ENCODE data around the gene RPLP1. TPM values are rescaled to one million over a fixed set of nuclear protein-coding genes. Genes with fewer than 3 reads are reported as not detected.

RPLP1 gene
- total RNA-seq, 2 donors from 2014 or later: 2,158 to 2,424 TPM

DNA sequence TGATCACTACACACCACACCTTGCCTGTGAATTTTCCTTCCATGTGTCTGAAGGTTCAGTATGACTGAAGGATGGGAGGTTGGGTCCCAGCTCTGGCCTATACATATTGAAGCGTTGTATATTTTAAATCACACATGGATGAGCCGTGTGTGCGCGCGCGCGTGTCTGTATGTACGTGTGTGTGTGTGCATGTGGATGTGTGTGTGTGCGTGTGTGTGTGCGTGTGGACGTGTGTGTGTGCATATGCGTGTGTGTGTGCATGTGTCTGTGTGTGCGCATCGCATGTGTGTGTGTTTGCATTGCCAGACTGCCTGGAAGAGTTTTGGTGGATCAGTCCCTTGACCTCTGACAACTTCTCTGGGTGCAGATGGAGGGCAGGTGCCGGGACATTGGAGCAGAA is 45.7 kb downstream of the RPLP1 start:
- H3K27ac Mint-ChIP-seq: no peak overlapping the region
- H3K9me3 Mint-ChIP-seq: no peaks in the 10 kb centered on the region
- ATAC-seq: no peak
- DNase-seq (ENCODE audit: low spot score in 2 of 2): no peak
- H3K36me3 Mint-ChIP-seq: no peaks in the 10 kb centered on the region

GRCh38 chr15:69498987-69499386 is 46.4 kb downstream of the RPLP1 start:
- ATAC-seq (no peak), DNase-seq (ENCODE audit: low spot score in 2 of 2) (no peak)
- H3K36me3 Mint-ChIP-seq: no peaks in the 10 kb centered on the region
- H3K27ac Mint-ChIP-seq: no peak overlapping the region
- no peaks in the 10 kb centered on the region for H3K9me3 Mint-ChIP-seq

DNA sequence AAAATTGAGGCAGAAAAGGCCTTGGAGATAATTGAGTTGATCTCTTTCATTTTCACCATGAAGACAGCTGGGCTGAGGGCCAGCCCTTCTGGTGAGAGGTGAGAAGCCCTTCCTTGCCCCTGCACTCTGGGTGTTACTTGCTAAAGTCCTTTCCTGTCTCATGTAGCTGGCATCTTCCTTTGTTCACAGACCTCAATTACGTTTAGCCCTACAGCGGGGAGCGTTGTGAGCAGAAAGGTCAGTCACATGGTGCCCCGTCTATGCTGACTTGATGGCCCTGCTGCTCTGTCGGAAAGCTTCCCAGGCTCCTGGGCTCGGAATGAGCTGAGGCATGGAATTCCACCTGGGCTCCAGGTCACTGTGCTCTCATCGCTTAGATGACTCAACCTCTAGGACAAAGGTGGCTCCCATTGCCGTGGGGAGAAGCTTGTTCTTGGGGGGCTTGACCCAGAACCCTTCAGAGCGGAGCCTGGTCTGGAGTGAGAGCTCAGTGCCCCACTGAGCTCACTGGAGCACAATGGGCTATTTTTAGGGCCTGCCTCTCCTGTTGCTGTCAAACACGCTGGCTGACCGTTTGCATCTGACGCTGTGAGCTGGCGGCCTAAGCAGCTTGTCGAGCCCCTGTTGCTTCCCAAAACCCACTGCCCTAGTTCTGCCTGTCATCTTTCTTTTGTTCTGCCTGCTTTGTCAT is 47.0 kb downstream of the RPLP1 start:
- no peaks in the 10 kb centered on the region for H3K36me3 Mint-ChIP-seq
- ATAC-seq: no peak
- H3K27ac Mint-ChIP-seq: no peak overlapping the region

GRCh38 chr15:69500339-69500738 is 47.7 kb downstream of the RPLP1 start:
- no peak for DNase-seq (ENCODE audit: low spot score in 2 of 2)
- Mint-ChIP-seq H3K9me3 (no peaks in the 10 kb centered on the region), H3K27ac (no peak overlapping the region), H3K36me3 (no peaks in the 10 kb centered on the region)
- no peak for ATAC-seq

More for the DNA sequence above, 47.0 kb downstream of the RPLP1 start:
- DNase-seq (ENCODE audit: low spot score in 2 of 2): no peak
- H3K9me3 Mint-ChIP-seq: no peaks in the 10 kb centered on the region

DNA sequence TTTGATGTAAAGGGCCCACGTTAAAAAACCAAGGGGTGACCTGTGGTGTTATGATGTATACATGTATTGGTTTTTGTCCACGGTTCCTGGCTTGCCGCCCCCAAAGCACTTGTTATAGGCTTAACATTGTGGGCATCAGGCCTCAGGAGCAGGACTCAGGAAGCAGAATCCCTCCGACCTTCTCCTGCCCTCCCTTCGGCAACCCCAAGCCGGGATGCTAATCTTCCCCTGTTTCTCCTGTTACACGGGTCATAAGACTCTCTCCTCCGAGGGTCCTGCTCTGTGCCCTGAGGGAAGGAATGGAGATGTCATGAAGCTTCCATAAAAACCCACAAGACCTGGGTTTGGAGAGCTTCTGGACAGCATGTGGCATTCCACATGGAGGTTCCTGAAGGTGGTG is 48.8 kb downstream of the RPLP1 start:
- DNase-seq (ENCODE audit: low spot score in 2 of 2): no peak
- ATAC-seq: no peak
- Mint-ChIP-seq H3K9me3 (no peaks in the 10 kb centered on the region), H3K27ac (no peak overlapping the region), H3K36me3 (no peaks in the 10 kb centered on the region)

GRCh38 chr15:69502470-69503045 is 49.9 kb downstream of the RPLP1 start:
- no peaks in the 10 kb centered on the region for H3K36me3 Mint-ChIP-seq
- H3K27ac Mint-ChIP-seq: no peak overlapping the region
- ATAC-seq (no peak), DNase-seq (ENCODE audit: low spot score in 2 of 2) (no peak)
- no peaks in the 10 kb centered on the region for H3K9me3 Mint-ChIP-seq

DNA sequence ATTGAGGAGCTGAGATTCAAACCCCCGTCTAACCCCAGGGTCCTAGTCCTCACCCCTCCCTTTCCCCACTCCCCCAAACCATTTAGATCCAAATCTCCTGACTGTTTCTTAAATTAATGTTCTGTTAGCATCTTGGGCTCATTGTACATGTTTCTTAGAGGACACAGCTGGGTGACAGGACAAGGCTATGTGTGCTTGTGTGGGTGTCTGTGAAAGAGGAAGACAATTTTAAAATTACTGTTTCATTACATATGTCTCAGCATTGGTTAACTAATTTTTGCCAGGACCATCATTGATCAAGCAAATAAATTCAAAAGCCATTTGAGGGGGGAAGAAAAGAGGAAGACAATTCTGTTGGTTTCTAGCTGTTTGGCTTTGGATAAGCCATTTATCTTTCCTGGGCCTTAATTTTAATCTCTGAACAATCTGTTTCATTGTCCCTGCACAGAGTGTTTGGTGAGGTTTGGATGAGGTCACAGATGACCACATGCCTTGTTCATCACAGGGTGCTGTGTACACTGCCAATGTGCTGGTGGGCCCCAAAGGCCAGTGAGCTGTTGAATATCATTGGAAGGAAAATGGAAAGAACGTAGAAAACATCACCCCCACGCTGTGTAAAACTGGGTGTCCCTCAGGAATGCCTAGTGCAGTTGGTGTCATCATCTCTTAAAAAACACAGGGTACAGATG is 51.9 kb downstream of the RPLP1 start:
- Mint-ChIP-seq H3K27ac (no peak overlapping the region), H3K36me3 (no peaks in the 10 kb centered on the region), H3K9me3 (peaks cover 0 to 5% of the 10 kb centered on the region in 2 donors)
- ATAC-seq: no peak
- no peak for DNase-seq (ENCODE audit: low spot score in 2 of 2)

Other genes starting within 250 kb of the RPLP1 start
- gene PAQR5, start 153.9 kb upstream of the RPLP1 start, total RNA-seq: under 1 TPM in 1 of 2 donors, not detected in 1; 0.04 TPM
- 100 to 1,000 TPM in 1 of 2 donors, 10 to 100 TPM in 1; 45.0 to 120 TPM for gene KIF23, start 38.5 kb upstream of the RPLP1 start, total RNA-seq

All from activated naive CD4-positive, alpha-beta T cell treated with anti-CD3 and anti-CD28 coated beads, Interleukin-2, amount 50 U/mL, for 72 hours (primary cell).